CD14-positive monocyte (primary cell): ENCODE measurements around the gene SMURF1. TPM values are rescaled to one million over a fixed set of nuclear protein-coding genes. Genes with fewer than 3 reads are reported as not detected.
A peak's percentile ranks its signal among the peaks of the same experiment; 100 is the strongest.

Experiments used
- DNase-seq, 3 donors: peaks; one replicate each; pipeline ENCODE4 v3.0.0-alpha.2; 2011 to 2022
- H2AFZ ChIP-seq: 2 replicates; pipeline ENCODE4 v1.6.0; 2012; ENCODE audit warnings: mild to moderate bottlenecking, low read depth, low read length, inconsistent platforms; ENCODE audit not compliant: insufficient read depth, poor library complexity, severe bottlenecking
- H3K27ac ChIP-seq, 2 donors: 1 replicate in 1 of 2; 2 replicates in 1 of 2; pipeline ENCODE4 v1.5.1; 2012 to 2013; ENCODE audit warnings: low read length in 2 of 2, control low read depth in 1 of 2, inconsistent platforms in 1 of 2, low read depth in 1 of 2, mild to moderate bottlenecking in 1 of 2
- H3K27me3 ChIP-seq, 2 donors: one replicate each; pipeline versions ENCODE4 v1.6.0 to v1.6.1; 2011 to 2013; ENCODE audit warnings: low read length in 2 of 2; ENCODE audit not compliant: control insufficient read depth in 2 of 2, insufficient read depth in 2 of 2
- H3K36me3 ChIP-seq, 2 donors: replicated peaks in 1 of 2; 1 replicate in 1 of 2; 2 replicates in 1 of 2; pipeline versions ENCODE4 v1.5.1 to v1.6.1; 2012 to 2013; ENCODE audit warnings: low read length in 2 of 2, control low read depth in 1 of 2, inconsistent platforms in 1 of 2, mild to moderate bottlenecking in 1 of 2; ENCODE audit not compliant: insufficient read depth in 2 of 2, control insufficient read depth in 1 of 2
- H3K4me1 ChIP-seq, 2 donors: 1 replicate in 1 of 2; 2 replicates in 1 of 2; pipeline versions ENCODE4 v1.5.1 to v1.6.1; 2012 to 2013; ENCODE audit warnings: low read length in 2 of 2, control low read depth in 1 of 2, inconsistent platforms in 1 of 2, mild to moderate bottlenecking in 1 of 2, moderate library complexity in 1 of 2; ENCODE audit not compliant: insufficient read depth in 2 of 2, control insufficient read depth in 1 of 2
- H3K4me2 ChIP-seq: replicated peaks from 2 replicates; pipeline ENCODE3; 2012; ENCODE audit warnings: low read length, moderate library complexity, mild to moderate bottlenecking; ENCODE audit not compliant: poor library complexity, severe bottlenecking; ENCODE audit errors: extremely low read depth
- H3K4me3 ChIP-seq, 3 experiments: fragments of 200-600 bp in 1 of 3; sonication (generic) in 1 of 3; replicated peaks in 1 of 3; 1 replicate in 2 of 3; 2 replicates in 1 of 3; pipeline ENCODE4 v1.5.1; 2011 to 2013; ENCODE audit warnings: low read length in 3 of 3, mild to moderate bottlenecking in 3 of 3, control low read depth in 2 of 3, low read depth in 2 of 3, inconsistent platforms in 1 of 3, moderate library complexity in 1 of 3
- H3K79me2 ChIP-seq: 2 replicates; pipeline ENCODE4 v1.6.0; 2012; ENCODE audit warnings: mild to moderate bottlenecking, control low read depth, inconsistent platforms, low read length, moderate library complexity; ENCODE audit not compliant: insufficient read depth
- H3K9ac ChIP-seq: 2 replicates; pipeline ENCODE4 v1.6.0; 2017; ENCODE audit warnings: low read length, mild to moderate bottlenecking; ENCODE audit not compliant: insufficient read depth, poor library complexity, severe bottlenecking
- H3K9me3 ChIP-seq, 2 donors: replicated peaks in 1 of 2; 1 replicate in 1 of 2; 2 replicates in 1 of 2; pipeline versions ENCODE4 v1.5.1 to v1.6.1; 2012 to 2013; ENCODE audit warnings: low read length in 2 of 2, control low read depth in 1 of 2; ENCODE audit not compliant: control insufficient read depth in 1 of 2, insufficient read depth in 1 of 2
- H4K20me1 ChIP-seq: 2 replicates; pipeline ENCODE4 v1.6.0; 2012; ENCODE audit warnings: mild to moderate bottlenecking, low read length, control low read depth, moderate library complexity; ENCODE audit not compliant: insufficient read depth
- H3K27ac Mint-ChIP-seq, 7 donors: one replicate each; pipeline ENCODE4 v1.8.0; 2020; ENCODE audit warnings: mild to moderate bottlenecking in 7 of 7, mixed read lengths in 7 of 7, moderate library complexity in 6 of 7, inconsistent platforms in 2 of 7
- H3K27me3 Mint-ChIP-seq, 3 donors: one replicate each; pipeline ENCODE4 v1.8.0; 2021 to 2022; ENCODE audit warnings: low read depth in 3 of 3, mild to moderate bottlenecking in 3 of 3, mixed read lengths in 3 of 3, moderate library complexity in 3 of 3, inconsistent platforms in 1 of 3
- H3K36me3 Mint-ChIP-seq, 2 donors: one replicate each; pipeline ENCODE4 v1.8.0; 2020; ENCODE audit warnings: mixed read lengths in 2 of 2, inconsistent platforms in 1 of 2, mild to moderate bottlenecking in 1 of 2
- H3K4me1 Mint-ChIP-seq: one replicate; pipeline ENCODE4 v1.8.0; 2020; ENCODE audit warnings: mild to moderate bottlenecking, mixed read lengths
- H3K4me3 Mint-ChIP-seq, 2 donors: one replicate each; pipeline ENCODE4 v1.8.0; 2020; ENCODE audit warnings: mild to moderate bottlenecking in 2 of 2, mixed read lengths in 2 of 2, moderate library complexity in 1 of 2
- H3K9me3 Mint-ChIP-seq, 7 donors: one replicate each; pipeline ENCODE4 v1.8.0; 2020 to 2022; ENCODE audit warnings: mixed read lengths in 7 of 7, mild to moderate bottlenecking in 6 of 7, moderate library complexity in 6 of 7, inconsistent platforms in 2 of 7
- WGBS: methylation state at CpG from one replicate; pipeline ENCODE4 v1.1.5; 2013; ENCODE audit warnings: missing lambda C conversion rate; ENCODE audit not compliant: insufficient coverage; 5-methylcytosine and 5-hydroxymethylcytosine counted together
- intact Hi-C, 2 donors: fragments of 100-400 bp; cut with micrococcal nuclease; formaldehyde crosslinking; loops; one replicate each; pipeline versions ENCODE4 v1.15.0 to v1.15.1; 2023
- polyA plus RNA-seq, 3 donors: library from polyadenylated mRNA; depleted of rRNA in 1 of 3; unstranded in 2 of 3; stranded (reverse) in 1 of 3; fragments of 300-500 nt in 2 of 3; fragments of >200 nt in 1 of 3; fragmentation: Illumina TruSeq in 2 of 3; gene quantifications; 1 replicate in 2 of 3; 2 replicates in 1 of 3; pipeline ENCODE4 v1.2.3, GENCODE V29; 2012 to 2021
- TF ChIP-seq, protein P1 (sequence below): fragments of 200-600 bp; IDR thresholded peaks from one replicate; pipeline ENCODE4 v1.8.0; 2022; ENCODE audit warnings: antibody characterized with exemption, mild to moderate bottlenecking

Gene SMURF1
- polyA plus RNA-seq, 3 donors, result 0.48 to 15.8 (median 1.6) TPM

DNA sequence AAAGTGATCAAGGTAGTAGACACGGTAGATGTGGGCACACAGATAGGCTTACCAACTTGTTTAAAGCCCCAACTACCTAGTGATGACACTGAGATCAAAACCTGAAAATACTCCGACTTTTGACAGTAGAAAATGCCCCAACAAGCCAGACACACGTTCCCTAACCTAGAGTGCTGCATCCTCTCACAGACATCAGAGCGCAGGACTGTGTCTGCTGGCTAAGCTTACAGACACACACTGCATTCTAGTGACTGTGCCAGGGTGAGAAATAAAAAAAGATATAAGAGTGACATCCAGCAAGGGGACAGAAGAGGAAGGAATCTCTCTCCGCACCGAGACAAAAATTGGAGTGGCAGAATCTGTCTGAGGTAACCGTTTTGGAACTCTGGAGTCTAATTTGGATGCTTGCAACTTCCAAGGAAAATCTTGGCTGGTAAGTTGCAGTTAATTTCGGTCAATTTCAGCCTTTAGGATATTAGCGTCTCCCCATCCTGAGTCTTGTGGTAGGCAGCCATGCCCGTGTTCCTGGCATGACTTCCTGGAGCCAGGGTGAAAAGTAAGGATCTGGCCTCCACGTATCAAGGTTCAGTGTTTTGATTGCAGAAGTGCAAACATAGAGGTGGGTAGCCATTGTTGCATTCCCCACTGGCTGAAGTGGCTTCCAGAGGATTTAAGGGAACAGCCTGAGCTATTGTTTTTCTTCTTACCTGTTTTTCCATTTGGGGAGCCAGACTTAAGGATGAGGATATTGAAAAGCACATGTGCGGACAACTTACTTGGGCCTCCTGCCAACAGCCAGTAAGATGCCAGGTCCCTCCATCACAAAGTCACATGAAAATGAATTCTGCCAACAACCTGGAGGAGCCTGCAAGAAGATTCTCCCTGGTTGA lies 124.1 kb downstream of the SMURF1 start:
- Histone ChIP-seq H2AFZ (no peak overlapping the region), H3K4me2 (no peak overlapping the region), H3K4me3 (no peak overlapping the region), H3K36me3 (peaks cover 16 to 38% of the 10 kb centered on the region in 2 donors), H4K20me1 (no peaks in the 10 kb centered on the region), H3K27ac (no peak overlapping the region), H3K9ac (no peak overlapping the region), H3K27me3 (no peaks in the 10 kb centered on the region), H3K79me2 (no peaks in the 10 kb centered on the region), H3K4me1 (peaks cover 0 to 6% of the 10 kb centered on the region in 2 donors), H3K9me3 (no peaks in the 10 kb centered on the region)
- no peak overlapping the region for H3K4me3 Mint-ChIP-seq
- DNase-seq, result no peak
- 96% methylated on average over 7 of the region's 12 CpGs for WGBS
- no peaks in the 10 kb centered on the region for H3K9me3 Mint-ChIP-seq
- peaks cover 0 to 2% (median 0%) of the 10 kb centered on the region in 3 donors for H3K27me3 Mint-ChIP-seq
- peaks cover 8% of the 10 kb centered on the region for H3K4me1 Mint-ChIP-seq
- TF ChIP-seq, protein P1, sequence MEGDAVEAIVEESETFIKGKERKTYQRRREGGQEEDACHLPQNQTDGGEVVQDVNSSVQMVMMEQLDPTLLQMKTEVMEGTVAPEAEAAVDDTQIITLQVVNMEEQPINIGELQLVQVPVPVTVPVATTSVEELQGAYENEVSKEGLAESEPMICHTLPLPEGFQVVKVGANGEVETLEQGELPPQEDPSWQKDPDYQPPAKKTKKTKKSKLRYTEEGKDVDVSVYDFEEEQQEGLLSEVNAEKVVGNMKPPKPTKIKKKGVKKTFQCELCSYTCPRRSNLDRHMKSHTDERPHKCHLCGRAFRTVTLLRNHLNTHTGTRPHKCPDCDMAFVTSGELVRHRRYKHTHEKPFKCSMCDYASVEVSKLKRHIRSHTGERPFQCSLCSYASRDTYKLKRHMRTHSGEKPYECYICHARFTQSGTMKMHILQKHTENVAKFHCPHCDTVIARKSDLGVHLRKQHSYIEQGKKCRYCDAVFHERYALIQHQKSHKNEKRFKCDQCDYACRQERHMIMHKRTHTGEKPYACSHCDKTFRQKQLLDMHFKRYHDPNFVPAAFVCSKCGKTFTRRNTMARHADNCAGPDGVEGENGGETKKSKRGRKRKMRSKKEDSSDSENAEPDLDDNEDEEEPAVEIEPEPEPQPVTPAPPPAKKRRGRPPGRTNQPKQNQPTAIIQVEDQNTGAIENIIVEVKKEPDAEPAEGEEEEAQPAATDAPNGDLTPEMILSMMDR, result no peak
- H3K36me3 Mint-ChIP-seq, result peaks cover 36 to 62% of the 10 kb centered on the region in 2 donors
- intact Hi-C loops, result no loop called here
- peak overlapping the region in 1 of 7 donors; percentile 16 for H3K27ac Mint-ChIP-seq

DNA sequence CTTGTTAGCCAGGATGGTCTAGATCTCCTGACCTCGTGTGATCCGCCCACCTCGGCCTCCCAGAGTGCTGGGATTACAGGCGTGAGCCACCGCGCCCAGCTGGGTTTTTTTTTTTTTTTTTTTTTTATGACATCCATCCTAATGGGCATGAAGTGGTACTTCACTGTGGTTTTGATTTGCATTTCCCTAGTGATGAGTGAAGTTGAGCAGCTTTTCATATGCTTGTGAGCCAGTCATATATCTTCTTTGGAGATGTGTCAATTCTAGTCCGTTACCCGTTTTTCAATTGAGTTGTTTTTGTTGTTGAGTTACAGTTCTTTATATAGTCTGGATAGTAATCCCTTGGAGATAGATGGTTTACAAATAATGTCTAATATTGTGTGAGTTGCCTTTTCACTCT lies 127.7 kb downstream of the SMURF1 start:
- Histone ChIP-seq H4K20me1 (no peaks in the 10 kb centered on the region), H3K4me1 (no peaks in the 10 kb centered on the region), H3K9ac (no peak overlapping the region), H3K27me3 (no peaks in the 10 kb centered on the region), H3K79me2 (no peaks in the 10 kb centered on the region), H3K4me2 (no peak overlapping the region), H2AFZ (no peak overlapping the region), H3K36me3 (peaks cover 49 to 74% of the 10 kb centered on the region in 2 donors), H3K9me3 (no peaks in the 10 kb centered on the region), H3K27ac (no peak overlapping the region), H3K4me3 (no peak overlapping the region)
- DNase-seq, result no peak
- intact Hi-C loops, result no loop called here
- TF ChIP-seq, protein P1, result no peak
- Mint-ChIP-seq H3K9me3 (peaks cover 0 to 1% (median 0%) of the 10 kb centered on the region in 7 donors), H3K4me1 (no peaks in the 10 kb centered on the region), H3K36me3 (peaks cover 69 to 81% of the 10 kb centered on the region in 2 donors), H3K4me3 (no peak overlapping the region), H3K27ac (no peak overlapping the region), H3K27me3 (no peaks in the 10 kb centered on the region)
- WGBS, result 100% methylated on average over 2 of the region's 8 CpGs
